Activated CD4-positive, alpha-beta T cell treated with anti-CD3 and anti-CD28 coated beads for 36 hours (primary cell): ENCODE data around the gene OARD1. TPM values are rescaled to one million over a fixed set of nuclear protein-coding genes. Genes with fewer than 3 reads are reported as not detected.
"Not testable (repeated sequence)": the region's sequence is repeated elsewhere in the genome, so short reads cannot be mapped to it uniquely, and the experiment has no call there.

Experiments used
- ATAC-seq: fragments of 200-7000 bp; cut with Tn5 transposase; one replicate; pipeline ENCODE4 v1.10.0; 2021; ENCODE audit warnings: mild to moderate bottlenecking, moderate library complexity
- CTCF ChIA-PET: fragments of 350-600 bp; sonication (Branson Sonifier 250); formaldehyde crosslinking; loops from one replicate; lab custom pipeline; 2021; ENCODE audit warnings: antibody characterized with exemption; lab: Charles Lee
- POLR2A ChIA-PET: fragments of 350-600 bp; sonication (Branson Sonifier 250); formaldehyde crosslinking; loops from one replicate; lab custom pipeline; 2021; ENCODE audit warnings: antibody characterized with exemption, inconsistent platforms; lab: Charles Lee
- DNase-seq: peaks from one replicate; pipeline ENCODE4 v3.0.0-alpha.2; 2020
- H3K27ac Mint-ChIP-seq: one replicate; pipeline ENCODE4 v1.8.0; 2021; ENCODE audit warnings: mixed read lengths
- H3K27me3 Mint-ChIP-seq: one replicate; pipeline ENCODE4 v1.8.0; 2021; ENCODE audit warnings: mixed read lengths
- H3K36me3 Mint-ChIP-seq: one replicate; pipeline ENCODE4 v1.8.0; 2021; ENCODE audit warnings: low read depth, mixed read lengths
- H3K4me1 Mint-ChIP-seq: one replicate; pipeline ENCODE4 v1.8.0; 2021; ENCODE audit warnings: mixed read lengths
- H3K4me3 Mint-ChIP-seq: one replicate; pipeline ENCODE4 v1.8.0; 2021; ENCODE audit warnings: mild to moderate bottlenecking, moderate library complexity, mixed read lengths
- H3K9me3 Mint-ChIP-seq: one replicate; pipeline ENCODE4 v1.8.0; 2021; ENCODE audit warnings: low read depth, mixed read lengths
- intact Hi-C, 2 experiments: fragments of 100-400 bp; cut with DNase I in 1 of 2; cut with micrococcal nuclease in 1 of 2; formaldehyde crosslinking; loops; one replicate each; pipeline versions ENCODE4 v1.14.2 to v1.15.1; 2022 to 2024; cut with DNase I, micrococcal nuclease
- total RNA-seq, 2 experiments: library from RNA; stranded (reverse); gene quantifications; one replicate each; pipeline ENCODE4 v1.2.3, GENCODE V29; 2021

OARD1 gene
- total RNA-seq, 2 experiments from 2014 or later: 35.3 to 45.1 TPM

DNA sequence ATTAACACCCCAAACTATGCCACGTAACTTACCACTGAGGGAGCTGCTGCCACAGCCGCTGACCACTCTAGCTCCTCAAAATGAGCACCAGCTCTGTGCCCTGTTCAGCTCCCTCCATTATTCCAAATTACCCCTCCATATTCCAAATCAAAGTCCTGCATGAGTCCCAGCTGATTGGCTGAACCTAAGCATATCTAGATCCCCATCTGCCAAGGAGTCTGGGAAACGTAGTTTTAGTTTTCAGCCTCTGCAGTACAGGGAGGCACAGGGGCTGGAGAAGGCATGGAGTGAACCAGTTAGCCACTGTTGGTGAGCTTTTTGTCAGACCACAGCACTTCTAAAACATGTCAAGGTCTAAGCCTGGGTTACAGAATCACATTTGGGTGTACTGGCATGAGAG, 49.0 kb downstream of the OARD1 start:
- POLR2A ChIA-PET: no interaction called here
- ATAC-seq: no peak

DNA sequence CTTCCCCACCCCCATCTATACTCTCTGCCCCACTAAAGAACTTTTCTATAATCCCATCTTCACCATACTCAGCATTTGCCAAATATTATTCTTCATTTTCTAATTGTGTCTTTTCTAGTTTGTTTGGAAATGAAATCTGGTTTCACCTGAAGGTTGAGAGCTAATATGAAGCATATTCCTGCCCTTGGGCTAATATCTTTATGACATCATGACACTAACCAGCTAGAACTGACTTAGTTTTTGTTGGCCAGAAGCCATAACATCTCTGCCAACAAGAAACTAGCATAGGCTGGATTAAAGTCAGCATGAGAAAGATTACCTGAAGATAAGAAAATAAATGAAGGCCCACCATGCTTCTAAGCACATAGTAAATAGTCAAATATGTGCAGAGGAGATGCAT, 49.9 kb downstream of the OARD1 start:
- H3K36me3 Mint-ChIP-seq: no peaks in the 10 kb centered on the region
- intact Hi-C loops: no loop called here
- ChIA-PET POLR2A (no interaction called here), CTCF (interaction anchor here (0.6 kb wide), 1 partner anchor 679 kb away, joined by 3 read pairs; no protein-coding TSS in a partner anchor)
- DNase-seq (no peak), ATAC-seq (no peak)
- H3K27ac Mint-ChIP-seq: no peak overlapping the region
- no peaks in the 10 kb centered on the region for H3K27me3 Mint-ChIP-seq
- no peak overlapping the region for H3K4me3 Mint-ChIP-seq
- peaks cover 3% of the 10 kb centered on the region for H3K4me1 Mint-ChIP-seq
- H3K9me3 Mint-ChIP-seq: no peaks in the 10 kb centered on the region

More for the DNA sequence above, 49.0 kb downstream of the OARD1 start:
- Mint-ChIP-seq H3K9me3 (no peaks in the 10 kb centered on the region), H3K27ac (no peak overlapping the region), H3K4me1 (peaks cover 9% of the 10 kb centered on the region), H3K4me3 (no peak overlapping the region), H3K36me3 (no peaks in the 10 kb centered on the region), H3K27me3 (no peaks in the 10 kb centered on the region)
- CTCF ChIA-PET: no interaction called here
- DNase-seq: no peak
- intact Hi-C loops: no loop called here

DNA sequence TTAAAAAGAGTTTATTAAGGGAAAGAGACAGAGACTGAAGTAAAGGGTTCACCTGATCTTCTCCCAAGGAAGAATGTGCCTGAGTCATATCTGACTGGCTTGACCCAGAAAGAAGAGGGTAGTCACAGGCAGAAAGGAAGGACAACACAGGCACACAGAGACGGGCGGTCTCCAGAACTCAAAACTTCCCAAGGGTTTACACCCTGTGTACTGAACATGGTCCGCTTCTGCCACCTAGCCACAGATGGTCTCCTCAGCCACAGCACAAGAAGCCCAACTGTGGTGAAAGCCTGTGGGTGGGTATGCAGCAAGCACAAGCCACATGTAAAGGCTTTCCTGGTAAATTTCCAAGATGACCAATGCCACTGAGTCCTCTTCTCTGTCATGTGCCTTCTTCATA, 50.3 kb downstream of the OARD1 start:
- CTCF ChIA-PET: interaction anchor here (0.6 kb wide), 1 partner anchor 679 kb away, joined by 3 read pairs; no protein-coding TSS in a partner anchor
- no peak for DNase-seq
- no peak for ATAC-seq
- POLR2A ChIA-PET: no interaction called here
- Mint-ChIP-seq H3K27ac (no peak overlapping the region), H3K36me3 (no peaks in the 10 kb centered on the region), H3K4me3 (no peak overlapping the region), H3K9me3 (no peaks in the 10 kb centered on the region), H3K27me3 (no peaks in the 10 kb centered on the region), H3K4me1 (no peaks in the 10 kb centered on the region)
- intact Hi-C loops: no loop called here

DNA sequence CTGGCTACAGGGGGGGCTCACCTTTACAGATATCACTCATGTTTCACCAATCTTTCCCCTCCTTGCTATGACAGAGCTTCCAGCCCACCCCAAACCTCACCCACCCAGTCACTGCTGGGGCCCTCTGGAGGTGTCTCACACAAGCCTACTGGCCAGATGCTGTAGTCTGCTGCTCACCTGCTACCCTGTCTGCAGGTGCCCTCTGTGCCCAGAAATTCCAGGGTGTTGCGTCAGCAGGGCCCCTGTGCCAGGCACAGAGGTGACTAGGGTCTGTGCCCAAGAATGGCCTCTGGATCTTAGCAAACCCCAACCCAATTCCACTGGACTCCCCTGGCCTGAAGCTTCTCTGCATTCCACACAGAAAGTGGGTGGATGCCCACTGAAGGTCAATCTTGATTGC, 54.5 kb downstream of the OARD1 start:
- H3K27me3 Mint-ChIP-seq: no peaks in the 10 kb centered on the region
- intact Hi-C loops: no loop called here
- H3K9me3 Mint-ChIP-seq: no peaks in the 10 kb centered on the region
- no peaks in the 10 kb centered on the region for H3K4me1 Mint-ChIP-seq
- no peak for ATAC-seq
- no peaks in the 10 kb centered on the region for H3K36me3 Mint-ChIP-seq
- H3K4me3 Mint-ChIP-seq: no peak overlapping the region
- no peak overlapping the region for H3K27ac Mint-ChIP-seq
- ChIA-PET POLR2A (interaction anchor here (0.5 kb wide), 1 partner anchor 15 kb away, joined by 3 read pairs; no protein-coding TSS in a partner anchor), CTCF (interaction anchor here (1.0 kb wide), 2 partner anchors 8 to 11 kb away, joined by 3 to 7 read pairs; no protein-coding TSS in a partner anchor)
- no peak for DNase-seq

DNA sequence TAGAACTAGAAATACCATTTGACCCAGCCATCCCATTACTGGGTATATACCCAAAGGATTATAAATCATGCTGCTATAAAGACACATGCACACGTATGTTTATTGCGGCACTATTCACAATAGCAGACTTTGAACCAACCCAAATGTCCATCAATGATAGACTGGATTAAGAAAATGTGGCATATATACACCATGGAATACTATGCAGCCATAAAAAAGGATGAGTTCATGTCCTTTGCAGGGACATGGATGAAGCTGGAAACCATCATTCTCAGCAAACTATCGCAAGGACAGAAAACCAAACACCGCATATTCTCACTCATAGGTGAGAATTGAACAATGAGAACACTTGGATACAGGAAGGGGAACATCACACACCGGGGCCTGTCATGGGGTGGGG, 56.3 kb downstream of the OARD1 start:
- POLR2A ChIA-PET, H3K27ac Mint-ChIP-seq, H3K4me3 Mint-ChIP-seq, H3K36me3 Mint-ChIP-seq, DNase-seq, H3K9me3 Mint-ChIP-seq, H3K4me1 Mint-ChIP-seq, CTCF ChIA-PET, H3K27me3 Mint-ChIP-seq, ATAC-seq, intact Hi-C loops: not testable (repeated sequence)

DNA sequence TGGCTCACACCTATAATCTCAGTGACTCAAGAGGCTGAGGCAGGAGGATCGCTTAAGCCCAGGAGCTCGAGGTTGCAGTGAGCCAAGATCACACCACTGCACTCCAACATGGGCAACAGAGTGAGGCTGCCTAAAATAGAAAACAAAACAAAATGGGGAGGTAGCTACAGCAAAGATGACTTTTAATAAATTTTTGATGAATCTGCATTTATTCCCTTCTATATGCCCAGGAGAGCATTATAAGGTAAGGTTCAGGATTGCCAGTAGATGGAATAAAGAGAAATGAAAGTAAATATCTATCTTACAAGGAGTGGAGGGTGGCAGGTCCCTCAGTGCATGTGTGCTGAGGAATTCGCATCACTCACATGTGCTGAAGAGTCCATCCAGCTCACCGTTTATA, 57.4 kb downstream of the OARD1 start:
- CTCF ChIA-PET: interaction anchor here (1.5 kb wide), 1 partner anchor 13 kb away, joined by 6 read pairs; no protein-coding TSS in a partner anchor
- no peak for DNase-seq
- Mint-ChIP-seq H3K4me1 (no peaks in the 10 kb centered on the region), H3K27me3 (no peaks in the 10 kb centered on the region), H3K4me3 (no peak overlapping the region), H3K36me3 (no peaks in the 10 kb centered on the region), H3K9me3 (no peaks in the 10 kb centered on the region), H3K27ac (no peak overlapping the region)
- POLR2A ChIA-PET: interaction anchor here (0.7 kb wide), 1 partner anchor 137 kb away, joined by 3 read pairs; no protein-coding TSS in a partner anchor
- intact Hi-C loops: no loop called here
- no peak for ATAC-seq

Other genes with a start within 250 kb of the OARD1 start
- gene UNC5CL, start 33.1 kb downstream of the OARD1 start, total RNA-seq: 1 to 10 TPM; 1.8 to 1.9 TPM
- gene TSPO2, start 29.9 kb downstream of the OARD1 start, total RNA-seq: not detected
- not detected for gene APOBEC2, start 19.2 kb downstream of the OARD1 start, total RNA-seq
- gene NFYA, start 618 bp upstream of the OARD1 start, total RNA-seq: 10 to 100 TPM; 31.5 to 38.2 TPM
- not detected for gene TREML1, start 82.0 kb upstream of the OARD1 start, total RNA-seq
- gene TREM2, start 90.8 kb upstream of the OARD1 start, total RNA-seq: not detected
- gene TREML2, start 128.8 kb upstream of the OARD1 start, total RNA-seq: 1 to 10 TPM; 7.1 to 8.2 TPM
- gene TREML4, start 156.0 kb upstream of the OARD1 start, total RNA-seq: not detected
- under 1 TPM; 0.62 to 0.86 TPM for gene TREM1, start 214.3 kb upstream of the OARD1 start, total RNA-seq